Astrocyte (in vitro differentiated cells and primary cell): ENCODE results near the gene DENND10. TPM values are rescaled to one million over a fixed set of nuclear protein-coding genes. Genes with fewer than 3 reads are reported as not detected.

Experiments
- DNase-seq: peaks from one replicate; pipeline ENCODE4 v3.0.0-alpha.2; 2010; ENCODE audit warnings: low read depth
- FAIRE-seq: peaks from 2 replicates; lab custom pipeline; 2011; peaks lifted over from hg19 to GRCh38; lab: Jason Lieb, UNC
- H2AFZ ChIP-seq: 2 replicates; pipeline ENCODE4 v1.6.0; 2012; ENCODE audit warnings: low read depth, low read length, inconsistent platforms
- H3K27ac ChIP-seq: 2 replicates; pipeline ENCODE4 v1.5.1; 2011; ENCODE audit warnings: low read depth, low read length, inconsistent platforms
- H3K27me3 ChIP-seq: 2 replicates; pipeline ENCODE4 v1.6.0; 2011; ENCODE audit warnings: low read length, inconsistent platforms; ENCODE audit not compliant: insufficient read depth
- H3K36me3 ChIP-seq: 2 replicates; pipeline ENCODE4 v1.5.1; 2011; ENCODE audit warnings: low read length, inconsistent platforms; ENCODE audit not compliant: insufficient read depth
- H3K4me1 ChIP-seq: 2 replicates; pipeline ENCODE4 v1.5.1; 2011; ENCODE audit warnings: low read length, inconsistent platforms; ENCODE audit not compliant: insufficient read depth
- H3K4me2 ChIP-seq: 2 replicates; pipeline ENCODE4 v1.6.0; 2012; ENCODE audit warnings: low read length, inconsistent platforms
- H3K4me3 ChIP-seq: 2 replicates; pipeline ENCODE4 v1.5.1; 2011; ENCODE audit warnings: low read depth, mild to moderate bottlenecking, low read length, inconsistent platforms; ENCODE audit not compliant: insufficient read depth
- H3K79me2 ChIP-seq: 2 replicates; pipeline ENCODE4 v1.6.0; 2012; ENCODE audit warnings: mild to moderate bottlenecking, low read length, inconsistent platforms; ENCODE audit not compliant: insufficient read depth
- H3K9ac ChIP-seq: 2 replicates; pipeline ENCODE4 v1.6.0; 2012; ENCODE audit warnings: mild to moderate bottlenecking, low read length, inconsistent platforms
- H3K9me3 ChIP-seq: 2 replicates; pipeline ENCODE4 v1.5.1; 2012; ENCODE audit warnings: low read depth, mild to moderate bottlenecking, low read length, inconsistent platforms; ENCODE audit not compliant: insufficient read depth
- H4K20me1 ChIP-seq: 2 replicates; pipeline ENCODE4 v1.6.0; 2012; ENCODE audit warnings: low read length, inconsistent platforms; ENCODE audit not compliant: insufficient read depth
- H3K27ac Mint-ChIP-seq: one replicate; pipeline ENCODE4 v1.8.0; 2021; ENCODE audit warnings: mild to moderate bottlenecking, mixed read lengths; ENCODE audit not compliant: unreplicated experiment
- H3K27me3 Mint-ChIP-seq: one replicate; pipeline ENCODE4 v1.8.0; 2021; ENCODE audit warnings: low read depth, mixed read lengths; ENCODE audit not compliant: unreplicated experiment
- H3K36me3 Mint-ChIP-seq: one replicate; pipeline ENCODE4 v1.8.0; 2021; ENCODE audit warnings: low read depth, mixed read lengths; ENCODE audit not compliant: unreplicated experiment
- H3K4me1 Mint-ChIP-seq: one replicate; pipeline ENCODE4 v1.8.0; 2021; ENCODE audit warnings: low read depth, mixed read lengths; ENCODE audit not compliant: unreplicated experiment
- H3K4me3 Mint-ChIP-seq: one replicate; pipeline ENCODE4 v1.8.0; 2021; ENCODE audit warnings: mild to moderate bottlenecking, moderate library complexity, mixed read lengths; ENCODE audit not compliant: unreplicated experiment
- H3K9me3 Mint-ChIP-seq: one replicate; pipeline ENCODE4 v1.8.0; 2021; ENCODE audit warnings: mild to moderate bottlenecking, mixed read lengths; ENCODE audit not compliant: unreplicated experiment
- CTCF ChIP-seq: IDR thresholded peaks from 2 replicates; pipeline ENCODE4 v1.5.1; 2011; ENCODE audit warnings: low read depth, mild to moderate bottlenecking, inconsistent platforms, low read length, moderate library complexity; ENCODE audit not compliant: insufficient read depth
- EZH2 ChIP-seq: IDR thresholded peaks from 2 replicates; pipeline ENCODE4 v1.6.1; 2012; ENCODE audit warnings: mild to moderate bottlenecking, low read length, inconsistent platforms; ENCODE audit not compliant: insufficient read depth
- total RNA-seq: library from RNA; stranded (reverse); gene quantifications from 2 replicates; pipeline ENCODE4 v1.2.1, GENCODE V29; 2021

DENND10 gene
- total RNA-seq, 1 donor from 2014 or later = 41.8 TPM

- Histone ChIP-seq H2AFZ (no peak overlapping the region), H4K20me1 (peaks cover 18% of the 10 kb centered on the region), H3K9me3 (no peaks in the 10 kb centered on the region), H3K27ac (no peak overlapping the region), H3K27me3 (no peaks in the 10 kb centered on the region), H3K4me3 (no peak overlapping the region), H3K36me3 (no peaks in the 10 kb centered on the region), H3K4me2 (no peak overlapping the region), H3K9ac (no peak overlapping the region), H3K4me1 (peaks cover 7% of the 10 kb centered on the region), H3K79me2 (peaks cover 20% of the 10 kb centered on the region)
- Mint-ChIP-seq H3K36me3 (peaks cover 2% of the 10 kb centered on the region), H3K4me3 (no peak overlapping the region), H3K27me3 (peaks cover 2% of the 10 kb centered on the region), H3K9me3 (no peaks in the 10 kb centered on the region), H3K4me1 (peaks cover 4% of the 10 kb centered on the region), H3K27ac (no peak overlapping the region)
- TF ChIP-seq CTCF = no peak
- TF ChIP-seq EZH2 = no peak
- DNase-seq = no peak
- FAIRE-seq = no peak
These were observed 2.4 kb upstream of the DENND10 start for GRCh38 chr10:119101366-119102098.

- H3K27me3 ChIP-seq = no peaks in the 10 kb centered on the region
- peaks cover 2% of the 10 kb centered on the region for H3K27me3 Mint-ChIP-seq
- DNase-seq (no peak), FAIRE-seq (no peak)
- H3K27ac ChIP-seq = no peak overlapping the region
- no peak overlapping the region for H3K9ac ChIP-seq
- H4K20me1 ChIP-seq = peaks cover 22% of the 10 kb centered on the region
- peaks cover 7% of the 10 kb centered on the region for H3K4me1 ChIP-seq
- H3K36me3 ChIP-seq = peaks cover 2% of the 10 kb centered on the region
- H3K36me3 Mint-ChIP-seq = peaks cover 2% of the 10 kb centered on the region
- no peaks in the 10 kb centered on the region for H3K9me3 Mint-ChIP-seq
- no peaks in the 10 kb centered on the region for H3K9me3 ChIP-seq
- no peak for TF ChIP-seq CTCF
- TF ChIP-seq EZH2 = no peak
- H2AFZ ChIP-seq = peak overlapping the region; percentile 69
- H3K27ac Mint-ChIP-seq = no peak overlapping the region
- peak overlapping the region; percentile 81 for H3K4me3 Mint-ChIP-seq
- peaks cover 4% of the 10 kb centered on the region for H3K4me1 Mint-ChIP-seq
- peaks cover 20% of the 10 kb centered on the region for H3K79me2 ChIP-seq
- H3K4me2 ChIP-seq = peak overlapping the region; percentile 54
- H3K4me3 ChIP-seq = no peak overlapping the region
These were observed 541 bp upstream of the DENND10 start for GRCh38 chr10:119103241-119103902.
